ENCODE results near the gene GALNT2. TPM values are rescaled to one million over a fixed set of nuclear protein-coding genes. Genes with fewer than 3 reads are reported as not detected.

Gene GALNT2
- total RNA-seq, 1 donor from 2014 or later = 129 TPM

DNA sequence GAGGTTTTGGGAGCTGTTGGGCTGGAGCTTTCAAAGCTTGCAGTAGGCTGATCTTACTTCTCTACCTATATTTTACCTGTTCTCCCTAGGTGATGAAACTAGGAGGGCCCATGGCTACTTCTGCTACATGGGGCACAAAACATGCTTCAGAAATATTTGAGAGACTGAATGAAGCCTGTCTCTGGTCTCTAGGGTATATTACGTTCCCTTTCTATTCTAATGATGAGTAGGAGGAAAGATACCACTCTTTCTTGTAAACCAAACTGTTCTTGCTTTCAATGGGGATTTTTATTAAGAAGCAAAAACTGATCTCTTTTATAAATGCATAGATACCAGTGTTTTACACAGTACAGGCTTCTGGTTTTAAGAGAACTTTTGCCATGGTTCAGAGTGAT lies 103.1 kb downstream of the GALNT2 start:
- Histone ChIP-seq H3K27ac (peak overlapping the region; percentile 68 to 81), H3K27me3 (no peaks in the 10 kb centered on the region), H3K4me3 (peak overlapping the region; percentile 27), H3K4me1 (peaks cover 6 to 34% of the 10 kb centered on the region in 2 donors), H3K36me3 (no peaks in the 10 kb centered on the region), H3K9me3 (no peaks in the 10 kb centered on the region)
- intact Hi-C loops (cut with DNase I) = no loop called here
- DNase-seq (ENCODE audit: low spot score in 2 of 2) = no peak
- TF ChIP-seq, protein P1, sequence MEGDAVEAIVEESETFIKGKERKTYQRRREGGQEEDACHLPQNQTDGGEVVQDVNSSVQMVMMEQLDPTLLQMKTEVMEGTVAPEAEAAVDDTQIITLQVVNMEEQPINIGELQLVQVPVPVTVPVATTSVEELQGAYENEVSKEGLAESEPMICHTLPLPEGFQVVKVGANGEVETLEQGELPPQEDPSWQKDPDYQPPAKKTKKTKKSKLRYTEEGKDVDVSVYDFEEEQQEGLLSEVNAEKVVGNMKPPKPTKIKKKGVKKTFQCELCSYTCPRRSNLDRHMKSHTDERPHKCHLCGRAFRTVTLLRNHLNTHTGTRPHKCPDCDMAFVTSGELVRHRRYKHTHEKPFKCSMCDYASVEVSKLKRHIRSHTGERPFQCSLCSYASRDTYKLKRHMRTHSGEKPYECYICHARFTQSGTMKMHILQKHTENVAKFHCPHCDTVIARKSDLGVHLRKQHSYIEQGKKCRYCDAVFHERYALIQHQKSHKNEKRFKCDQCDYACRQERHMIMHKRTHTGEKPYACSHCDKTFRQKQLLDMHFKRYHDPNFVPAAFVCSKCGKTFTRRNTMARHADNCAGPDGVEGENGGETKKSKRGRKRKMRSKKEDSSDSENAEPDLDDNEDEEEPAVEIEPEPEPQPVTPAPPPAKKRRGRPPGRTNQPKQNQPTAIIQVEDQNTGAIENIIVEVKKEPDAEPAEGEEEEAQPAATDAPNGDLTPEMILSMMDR (IDR thresholded peaks at IDR 0.05) = no peak

DNA sequence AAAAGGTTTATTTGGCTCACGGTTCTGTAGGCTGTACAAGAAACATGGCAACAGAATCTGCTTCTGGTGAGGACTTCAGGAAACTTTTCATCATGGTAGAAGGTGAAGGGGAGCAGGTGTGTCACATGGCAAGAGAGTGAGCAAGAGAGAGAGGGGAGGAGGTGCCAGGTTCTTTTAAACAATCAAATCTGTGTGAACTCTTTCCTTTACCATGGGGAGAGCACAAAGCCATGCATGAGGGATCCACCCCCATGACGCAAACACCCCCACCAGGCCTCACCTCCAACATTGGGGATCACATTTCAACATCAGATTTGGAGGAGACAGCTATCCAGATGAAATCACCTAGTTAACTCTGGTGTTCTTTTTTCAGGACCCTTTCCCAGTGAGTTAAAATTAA lies 103.6 kb downstream of the GALNT2 start:
- H3K27ac ChIP-seq = peak overlapping the region; percentile 68 to 81
- H3K27me3 ChIP-seq = no peaks in the 10 kb centered on the region
- no peaks in the 10 kb centered on the region for H3K36me3 ChIP-seq
- DNase-seq (ENCODE audit: low spot score in 2 of 2) = peak in 1 of 2 donors; percentile 44
- no peak overlapping the region for H3K4me3 ChIP-seq
- peaks cover 6 to 34% of the 10 kb centered on the region in 2 donors for H3K4me1 ChIP-seq
- intact Hi-C loops (cut with DNase I) = no loop called here
- no peaks in the 10 kb centered on the region for H3K9me3 ChIP-seq
- TF ChIP-seq, protein P1 (IDR thresholded peaks at IDR 0.05) = no peak

DNA sequence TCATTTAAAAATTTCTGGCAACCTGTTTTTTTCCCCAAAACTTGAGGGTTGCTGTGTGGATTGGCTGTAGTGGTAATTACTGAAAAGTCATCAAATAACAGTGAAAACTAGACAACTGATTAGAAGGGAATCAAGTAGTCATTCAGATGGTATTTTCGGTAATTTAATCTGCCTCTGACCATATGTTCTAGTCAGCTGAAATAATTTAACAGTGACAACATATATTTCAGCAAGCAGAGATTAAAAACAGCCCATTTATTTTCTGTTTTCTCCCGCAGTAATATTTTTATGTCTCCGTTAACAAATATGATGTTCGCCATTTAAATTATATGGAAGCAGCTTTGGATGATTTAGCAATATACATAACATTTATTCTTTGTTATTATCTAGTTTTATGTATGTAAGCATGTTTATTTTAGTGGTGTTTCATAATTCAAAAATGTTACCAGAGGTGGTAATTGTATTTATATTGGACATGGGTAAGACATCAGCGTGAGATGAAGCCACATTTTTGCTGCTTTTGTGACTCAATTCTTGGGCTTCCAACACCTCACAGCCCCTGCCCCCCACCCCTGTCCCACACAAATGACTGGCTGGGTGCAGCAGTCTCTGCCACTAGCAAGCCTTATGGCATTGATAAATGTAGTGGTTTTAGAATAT lies 104.4 kb downstream of the GALNT2 start:
- intact Hi-C loops (cut with DNase I) = no loop called here
- H3K4me1 ChIP-seq = peaks cover 6 to 33% of the 10 kb centered on the region in 2 donors
- peak in 1 of 2 donors; percentile 63 for DNase-seq (ENCODE audit: low spot score in 2 of 2)
- peak overlapping the region; percentile 81 to 82 for H3K27ac ChIP-seq
- no peaks in the 10 kb centered on the region for H3K36me3 ChIP-seq
- no peaks in the 10 kb centered on the region for H3K9me3 ChIP-seq
- TF ChIP-seq, protein P1 (IDR thresholded peaks at IDR 0.05) = no peak
- H3K4me3 ChIP-seq = no peak overlapping the region
- no peaks in the 10 kb centered on the region for H3K27me3 ChIP-seq

DNA sequence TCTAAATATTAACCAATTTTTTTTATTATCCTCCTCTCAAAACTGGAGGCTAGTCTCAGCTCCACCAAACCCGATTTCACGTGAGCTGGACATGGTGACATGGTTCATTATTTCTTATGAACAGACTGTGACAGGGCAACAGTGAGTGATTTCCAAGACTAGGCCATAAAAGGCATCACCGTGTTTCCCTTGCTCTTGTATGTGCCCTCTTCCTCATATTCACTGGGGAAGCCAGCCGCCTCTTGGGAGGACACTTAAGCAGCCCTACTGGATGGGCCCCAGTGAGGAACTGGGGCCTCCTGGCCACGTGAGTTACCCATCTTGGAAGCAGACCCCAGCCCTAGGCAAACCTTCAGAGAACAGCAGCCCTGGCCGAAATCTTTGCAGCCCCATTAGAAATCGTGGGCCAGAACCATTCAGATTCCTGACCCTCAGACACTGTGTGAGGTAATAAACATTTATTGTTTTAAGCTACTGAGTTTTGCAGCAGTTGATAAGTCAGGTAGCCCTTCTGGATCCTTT lies 105.0 kb downstream of the GALNT2 start:
- no peaks in the 10 kb centered on the region for H3K36me3 ChIP-seq
- no peak overlapping the region for H3K4me3 ChIP-seq
- H3K27me3 ChIP-seq = no peaks in the 10 kb centered on the region
- H3K4me1 ChIP-seq = peaks cover 6 to 36% of the 10 kb centered on the region in 2 donors
- TF ChIP-seq, protein P1 (IDR thresholded peaks at IDR 0.05) = no peak
- no peaks in the 10 kb centered on the region for H3K9me3 ChIP-seq
- intact Hi-C loops (cut with DNase I) = no loop called here
- H3K27ac ChIP-seq = peak overlapping the region; percentile 81 to 82
- DNase-seq (ENCODE audit: low spot score in 2 of 2) = peak in 1 of 2 donors; percentile 62

DNA sequence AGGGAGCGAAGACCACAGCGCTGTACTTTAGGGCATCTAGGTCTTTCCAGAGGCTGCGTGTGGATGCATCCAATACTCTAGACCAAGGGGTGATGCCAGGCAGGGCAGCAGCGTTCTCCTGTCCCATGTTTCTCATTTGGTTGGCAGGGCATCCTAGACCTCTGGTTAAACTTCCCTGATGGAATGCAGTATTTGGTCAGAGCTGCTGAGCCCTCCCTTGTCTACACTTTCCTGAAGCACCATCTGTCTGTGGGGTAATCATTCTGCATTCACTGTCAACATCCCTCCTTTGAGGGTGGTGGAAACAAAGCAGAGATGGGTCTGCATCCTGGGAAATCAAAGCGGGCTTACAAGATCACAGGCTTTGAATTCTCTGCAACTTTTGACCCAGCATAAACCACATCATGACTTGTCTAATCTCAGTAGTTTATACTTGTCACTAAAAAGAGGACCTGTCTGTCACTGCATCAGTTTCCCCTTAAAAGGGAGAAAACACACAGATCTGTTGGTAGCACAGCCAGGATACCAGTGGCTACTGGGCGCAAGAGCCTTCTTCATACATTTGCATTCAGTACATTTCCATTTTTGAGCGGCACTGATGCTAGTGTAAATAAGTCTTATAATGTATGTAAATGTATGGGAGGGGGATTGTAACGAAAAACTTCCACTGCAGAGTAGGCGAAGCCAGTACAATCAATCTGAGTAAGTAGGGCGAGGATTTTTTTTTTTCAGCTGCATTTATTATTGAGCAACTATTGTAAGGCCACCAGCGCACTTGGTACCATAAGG lies 106.3 kb downstream of the GALNT2 start:
- peak in 1 of 2 donors; percentile 47 for DNase-seq (ENCODE audit: low spot score in 2 of 2)
- Histone ChIP-seq H3K27me3 (no peaks in the 10 kb centered on the region), H3K9me3 (no peaks in the 10 kb centered on the region), H3K27ac (peak overlapping the region; percentile 27 to 82), H3K4me1 (peaks cover 6 to 45% of the 10 kb centered on the region in 2 donors), H3K4me3 (no peak overlapping the region), H3K36me3 (no peaks in the 10 kb centered on the region)
- TF ChIP-seq, protein P1 (IDR thresholded peaks at IDR 0.05) = no peak
- intact Hi-C loops (cut with DNase I) = no loop called here
